Measurements from ENCODE around the gene TMEM97.
A peak's percentile ranks its signal among the peaks of the same experiment; 100 is the strongest.
"Not testable (repeated sequence)": the region's sequence is repeated elsewhere in the genome, so short reads cannot be mapped to it uniquely, and the experiment has no call there.

DNA sequence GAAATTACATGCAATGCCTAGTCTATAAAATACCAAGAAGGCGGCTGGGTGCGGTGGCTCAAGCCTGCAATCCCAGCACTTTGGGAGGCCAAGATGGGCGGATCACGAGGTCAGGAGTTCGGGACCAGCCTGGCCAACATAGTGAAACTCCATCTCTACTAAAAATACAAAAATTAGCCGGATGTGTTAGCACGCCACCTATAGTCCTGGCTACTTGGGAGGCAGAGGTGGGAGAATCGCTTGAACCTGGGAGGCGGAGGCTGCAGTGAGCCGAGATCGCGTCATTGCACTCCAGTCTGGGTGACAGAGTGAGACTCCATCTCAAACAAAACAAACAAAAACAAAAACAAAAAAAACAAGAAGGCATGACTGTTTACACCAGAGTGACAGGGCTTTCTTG is 26.1 kb upstream of the TMEM97 start:
- not testable (repeated sequence) for TF ChIP-seq PCBP1 (IDR thresholded peaks at IDR 0.05; ENCODE audit: low read depth, low read length, poor library complexity, severe bottlenecking); RBFOX2 (IDR thresholded peaks at IDR 0.05; ENCODE audit: low read depth, low read length); GATA2 (CRISPR knock-in tag; IDR thresholded peaks at IDR 0.05); ZNF347 (CRISPR knock-in tag; IDR thresholded peaks at IDR 0.05; ENCODE audit: low read depth); ZNF512 (tag; IDR thresholded peaks at IDR 0.05); ARHGAP35 (IDR thresholded peaks at IDR 0.05; ENCODE audit: partially characterized antibody); EZH2 (IDR thresholded peaks at IDR 0.05; ENCODE audit: borderline replicate concordance, low read depth, low read length); NCOR1 (IDR thresholded peaks at IDR 0.05); HDAC2 (IDR thresholded peaks at IDR 0.05)
- TF ChIP-seq, protein P1, sequence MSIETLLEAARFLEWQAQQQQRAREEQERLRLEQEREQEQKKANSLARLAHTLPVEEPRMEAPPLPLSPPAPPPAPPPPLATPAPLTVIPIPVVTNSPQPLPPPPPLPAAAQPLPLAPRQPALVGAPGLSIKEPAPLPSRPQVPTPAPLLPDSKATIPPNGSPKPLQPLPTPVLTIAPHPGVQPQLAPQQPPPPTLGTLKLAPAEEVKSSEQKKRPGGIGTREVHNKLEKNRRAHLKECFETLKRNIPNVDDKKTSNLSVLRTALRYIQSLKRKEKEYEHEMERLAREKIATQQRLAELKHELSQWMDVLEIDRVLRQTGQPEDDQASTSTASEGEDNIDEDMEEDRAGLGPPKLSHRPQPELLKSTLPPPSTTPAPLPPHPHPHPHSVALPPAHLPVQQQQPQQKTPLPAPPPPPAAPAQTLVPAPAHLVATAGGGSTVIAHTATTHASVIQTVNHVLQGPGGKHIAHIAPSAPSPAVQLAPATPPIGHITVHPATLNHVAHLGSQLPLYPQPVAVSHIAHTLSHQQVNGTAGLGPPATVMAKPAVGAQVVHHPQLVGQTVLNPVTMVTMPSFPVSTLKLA (conservative IDR thresholded peaks at IDR 0.05): not testable (repeated sequence)
- TF ChIP-seq TFE3 (CRISPR knock-in tag; IDR thresholded peaks at IDR 0.05): peak; percentile 12; the same call in 1 of the 2 replicates

Measured in K562 (cell line).